Thymus (tissue), 11 donors: Measurements from ENCODE around the gene NUDCD2. TPM values are rescaled to one million over a fixed set of nuclear protein-coding genes. Genes with fewer than 3 reads are reported as not detected.
"Not testable (repeated sequence)": the region's sequence is repeated elsewhere in the genome, so short reads cannot be mapped to it uniquely, and the experiment has no call there.

ENCODE experiments used
- DNase-seq, 9 donors: peaks; one replicate each; pipeline ENCODE4 v3.0.0-alpha.2; 2013; ENCODE audit warnings: low spot score in 9 of 9, low read depth in 6 of 9, missing footprints in 1 of 9
- H3K27ac ChIP-seq, 2 donors: one replicate each; pipeline ENCODE4 v1.5.1; 2013; ENCODE audit warnings: control low read depth in 1 of 2, low read depth in 1 of 2, low read length in 1 of 2, mild to moderate bottlenecking in 1 of 2, moderate library complexity in 1 of 2
- H3K27me3 ChIP-seq, 2 donors: one replicate each; pipeline ENCODE4 v1.5.1; 2013; ENCODE audit warnings: low read length in 1 of 2; ENCODE audit not compliant: control insufficient read depth in 2 of 2, insufficient read depth in 1 of 2
- H3K36me3 ChIP-seq, 2 donors: one replicate each; pipeline ENCODE4 v1.5.1; 2013; ENCODE audit warnings: low read length in 1 of 2, mild to moderate bottlenecking in 1 of 2, moderate library complexity in 1 of 2; ENCODE audit not compliant: control insufficient read depth in 2 of 2, insufficient read depth in 2 of 2
- H3K4me1 ChIP-seq, 2 donors: one replicate each; pipeline ENCODE4 v1.5.1; 2013; ENCODE audit warnings: low read length in 2 of 2; ENCODE audit not compliant: control insufficient read depth in 2 of 2, insufficient read depth in 2 of 2
- H3K4me3 ChIP-seq, 2 donors: one replicate each; pipeline ENCODE4 v1.5.1; 2013; ENCODE audit warnings: low read length in 2 of 2, control low read depth in 1 of 2, mild to moderate bottlenecking in 1 of 2
- H3K9me3 ChIP-seq, 2 donors: one replicate each; pipeline ENCODE4 v1.5.1; 2013; ENCODE audit warnings: low read length in 1 of 2, mild to moderate bottlenecking in 1 of 2; ENCODE audit not compliant: control insufficient read depth in 2 of 2, insufficient read depth in 1 of 2
- WGBS: extraction: QIAGEN DNeasy Blood & Tissue Kit; methylation state at CpG from one replicate; pipeline ENCODE4 v1.1.7; 2013; 5-methylcytosine and 5-hydroxymethylcytosine counted together
- polyA plus RNA-seq: library from polyadenylated mRNA; stranded (reverse); fragments of 200-250 nt; gene quantifications from one replicate; pipeline ENCODE4 v1.2.3, GENCODE V29; 2013
- total RNA-seq: library from RNA; stranded (reverse); fragments of 120-200 nt; gene quantifications from one replicate; pipeline ENCODE4 v1.2.4, GENCODE V29; 2013
- donor health status: healthy.

Gene NUDCD2
- total and polyA plus RNA-seq, 2 donors = 14.9 to 39.0 TPM

GRCh38 chr5:163456840-163457239 lies 3.1 kb downstream of the NUDCD2 start:
- WGBS = 98% methylated on average over 7 of the region's 7 CpGs
- no peak for DNase-seq

GRCh38 chr5:163456029-163456589 lies 3.8 kb downstream of the NUDCD2 start:
- 83% methylated on average over 2 of the region's 2 CpGs for WGBS
- DNase-seq = no peak
- Histone ChIP-seq H3K9me3 (no peaks in the 10 kb centered on the region), H3K36me3 (peaks cover 6 to 37% of the 10 kb centered on the region in 2 donors), H3K27ac (no peak overlapping the region), H3K4me1 (peaks cover 0 to 11% of the 10 kb centered on the region in 2 donors), H3K4me3 (no peak overlapping the region), H3K27me3 (no peaks in the 10 kb centered on the region)

More at GRCh38 chr5:163456840-163457239, 3.1 kb downstream of the NUDCD2 start:
- no peak overlapping the region for H3K4me3 ChIP-seq
- H3K36me3 ChIP-seq = peaks cover 6 to 32% of the 10 kb centered on the region in 2 donors
- H3K27me3 ChIP-seq = no peaks in the 10 kb centered on the region
- H3K27ac ChIP-seq = no peak overlapping the region
- H3K4me1 ChIP-seq = peaks cover 0 to 11% of the 10 kb centered on the region in 2 donors
- H3K9me3 ChIP-seq = no peaks in the 10 kb centered on the region

- not testable (repeated sequence) for H3K4me3 ChIP-seq, DNase-seq, H3K27ac ChIP-seq, H3K4me1 ChIP-seq, H3K27me3 ChIP-seq, H3K9me3 ChIP-seq
- 99% methylated on average over 17 of the region's 17 CpGs for WGBS
- peaks cover 6 to 40% of the 10 kb centered on the region in 2 donors for H3K36me3 ChIP-seq
Measured at GRCh38 chr5:163455406-163455805, 4.5 kb downstream of the NUDCD2 start.

GRCh38 chr5:163453705-163454104 lies 6.2 kb downstream of the NUDCD2 start:
- 99% methylated on average over 1 of the region's 1 CpG for WGBS
- peaks cover 6 to 46% of the 10 kb centered on the region in 2 donors for H3K36me3 ChIP-seq

GRCh38 chr5:163451489-163451888 lies 8.4 kb downstream of the NUDCD2 start:
- WGBS = 98% methylated on average over 8 of the region's 8 CpGs
- H3K4me1 ChIP-seq = no peaks in the 10 kb centered on the region
- H3K27ac ChIP-seq = no peak overlapping the region
- H3K36me3 ChIP-seq = peaks cover 6 to 57% of the 10 kb centered on the region in 2 donors
- H3K27me3 ChIP-seq = no peaks in the 10 kb centered on the region
- no peak for DNase-seq
- H3K9me3 ChIP-seq = no peaks in the 10 kb centered on the region
- no peak overlapping the region for H3K4me3 ChIP-seq

More at GRCh38 chr5:163453705-163454104, 6.2 kb downstream of the NUDCD2 start:
- Histone ChIP-seq H3K27me3 (no peaks in the 10 kb centered on the region), H3K4me3 (no peak overlapping the region), H3K9me3 (no peaks in the 10 kb centered on the region), H3K4me1 (peaks cover 0 to 7% of the 10 kb centered on the region in 2 donors), H3K27ac (no peak overlapping the region)
- no peak for DNase-seq

- Histone ChIP-seq H3K4me1 (no peaks in the 10 kb centered on the region), H3K4me3 (no peak overlapping the region), H3K36me3 (peaks cover 2 to 55% of the 10 kb centered on the region in 2 donors), H3K27me3 (no peaks in the 10 kb centered on the region), H3K9me3 (no peaks in the 10 kb centered on the region), H3K27ac (no peak overlapping the region)
- no peak for DNase-seq
Measured at GRCh38 chr5:163448491-163448890, 11.4 kb downstream of the NUDCD2 start.

- Histone ChIP-seq H3K4me1 (no peaks in the 10 kb centered on the region), H3K9me3 (no peaks in the 10 kb centered on the region), H3K27me3 (no peaks in the 10 kb centered on the region), H3K36me3 (peaks cover 2 to 55% of the 10 kb centered on the region in 2 donors), H3K27ac (no peak overlapping the region), H3K4me3 (no peak overlapping the region)
- no peak for DNase-seq
- WGBS = over 99% methylated on average over 3 of the region's 3 CpGs
Measured at GRCh38 chr5:163447875-163448274, 12.0 kb downstream of the NUDCD2 start.

- H3K27me3 ChIP-seq = no peaks in the 10 kb centered on the region
- H3K4me3 ChIP-seq = no peak overlapping the region
- H3K36me3 ChIP-seq = peaks cover 2 to 57% of the 10 kb centered on the region in 2 donors
- no peaks in the 10 kb centered on the region for H3K4me1 ChIP-seq
- no peak overlapping the region for H3K27ac ChIP-seq
- DNase-seq = no peak
- no peaks in the 10 kb centered on the region for H3K9me3 ChIP-seq
Measured at GRCh38 chr5:163447191-163447590, 12.7 kb downstream of the NUDCD2 start.

- H3K27me3 ChIP-seq = no peaks in the 10 kb centered on the region
- H3K9me3 ChIP-seq = no peaks in the 10 kb centered on the region
- no peak overlapping the region for H3K4me3 ChIP-seq
- no peaks in the 10 kb centered on the region for H3K4me1 ChIP-seq
- no peak overlapping the region for H3K27ac ChIP-seq
- 99% methylated on average over 6 of the region's 6 CpGs for WGBS
- peaks cover 2 to 60% of the 10 kb centered on the region in 2 donors for H3K36me3 ChIP-seq
- no peak for DNase-seq
Measured at GRCh38 chr5:163445345-163445744, 14.6 kb downstream of the NUDCD2 start.
